Cerebellar nuclear complex (tissue), 1 donor: Measurements from ENCODE around the gene RPS6KA4.
A peak's percentile ranks its signal among the peaks of the same experiment; 100 is the strongest.

Source experiments
- DNase-seq, 2 experiments: peaks; one replicate each; lab custom pipeline; 2025; lab: John Stamatoyannopoulos, UW

RPS6KA4 gene

DNA sequence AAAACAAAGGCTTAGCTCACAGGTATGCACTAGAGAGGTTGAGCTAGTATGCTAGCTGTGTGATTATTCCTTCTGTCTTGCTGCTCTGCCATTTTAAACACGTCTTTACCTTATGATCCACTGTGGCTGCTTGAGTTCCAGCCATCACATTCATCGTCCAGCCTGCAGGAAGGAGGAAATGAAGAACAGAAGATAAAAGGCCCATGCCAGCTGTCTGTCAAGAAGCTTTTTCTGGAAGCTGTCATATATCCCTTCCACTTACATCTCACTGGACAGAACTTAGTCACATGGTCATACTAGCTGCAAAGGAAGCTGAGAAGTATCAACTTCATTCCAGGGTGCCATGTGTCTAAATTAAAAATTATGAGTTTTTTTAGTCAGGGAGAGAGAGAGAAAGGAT is 31.6 kb upstream of the RPS6KA4 start:
- no peak for DNase-seq

DNA sequence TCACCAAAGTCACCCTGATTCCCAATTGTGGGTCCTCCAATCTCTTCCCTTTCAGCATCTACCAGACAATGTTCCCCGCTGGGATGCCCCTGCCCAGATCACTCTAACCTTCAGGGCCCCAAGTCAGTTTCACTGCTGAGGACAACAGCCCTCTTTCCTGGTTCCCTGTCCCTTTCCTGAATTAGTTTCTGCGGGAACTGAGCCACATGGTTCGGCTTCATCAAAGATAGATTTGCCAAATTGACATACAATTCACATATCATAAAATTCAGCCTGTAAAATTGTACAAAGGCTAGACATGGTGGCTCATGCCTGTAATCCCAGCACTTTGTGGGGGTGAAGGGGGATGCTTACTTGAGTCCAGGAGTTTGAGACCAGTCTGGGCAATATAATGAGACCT is 31.0 kb upstream of the RPS6KA4 start:
- DNase-seq, result no peak

DNA sequence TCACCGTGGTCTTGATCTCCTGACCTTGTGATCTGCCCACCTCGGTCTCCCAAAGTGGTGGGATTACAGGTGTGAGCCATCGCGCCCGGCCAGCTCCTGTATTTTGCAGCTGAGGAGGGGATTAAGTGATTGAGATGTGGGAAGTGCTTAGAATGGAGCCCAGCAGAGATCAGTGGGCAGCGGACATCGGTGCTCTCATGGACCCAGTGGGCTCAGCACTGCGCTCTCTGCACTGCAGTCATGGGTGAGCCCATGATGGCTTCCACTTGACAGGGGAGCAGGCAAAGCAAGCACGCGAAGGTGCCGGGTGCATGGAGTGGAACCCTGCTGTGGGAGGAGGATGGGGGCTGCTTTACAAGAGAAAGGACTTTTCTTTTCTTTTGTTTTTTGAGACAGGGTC is 28.1 kb upstream of the RPS6KA4 start:
- no peak for DNase-seq

DNA sequence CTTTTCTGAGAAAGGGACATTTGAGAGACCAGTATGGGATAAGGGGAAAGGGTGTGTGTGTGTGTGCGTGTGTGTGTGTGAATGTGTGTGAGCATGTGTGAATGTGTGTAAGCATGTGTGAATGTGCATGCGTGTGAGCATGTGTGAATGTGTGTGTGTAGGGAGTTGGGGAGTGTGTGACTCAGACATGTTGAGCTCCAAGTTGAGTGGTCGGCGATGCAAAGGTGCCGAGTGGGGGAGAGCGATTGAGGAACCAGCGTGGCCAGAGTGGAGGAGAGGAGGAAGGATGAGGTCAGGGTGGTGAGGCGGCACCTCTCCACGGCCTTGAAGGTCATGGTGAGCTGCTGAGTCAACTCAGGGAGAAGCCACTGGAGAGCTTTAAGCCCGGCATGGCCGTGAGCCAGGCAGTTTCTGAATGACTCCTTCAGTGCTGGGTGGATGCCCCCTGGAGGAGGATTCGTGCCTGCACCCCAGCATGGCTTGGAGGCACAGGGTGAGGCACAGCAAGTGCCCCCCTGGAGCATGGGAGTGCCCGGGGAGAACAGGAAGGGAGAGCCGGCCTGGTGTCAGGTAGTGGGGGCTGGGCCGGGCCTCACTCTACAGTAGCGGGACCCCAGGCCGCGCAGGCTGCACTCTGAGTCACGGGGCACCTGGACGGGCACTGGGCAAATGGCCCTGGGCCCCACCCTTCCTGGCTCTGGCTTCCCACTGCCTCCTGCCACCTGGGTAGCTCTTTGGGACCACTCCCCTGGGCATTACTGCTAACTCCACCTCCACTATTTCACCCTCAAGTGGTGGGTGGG is 27.2 kb upstream of the RPS6KA4 start:
- DNase-seq, result no peak

DNA sequence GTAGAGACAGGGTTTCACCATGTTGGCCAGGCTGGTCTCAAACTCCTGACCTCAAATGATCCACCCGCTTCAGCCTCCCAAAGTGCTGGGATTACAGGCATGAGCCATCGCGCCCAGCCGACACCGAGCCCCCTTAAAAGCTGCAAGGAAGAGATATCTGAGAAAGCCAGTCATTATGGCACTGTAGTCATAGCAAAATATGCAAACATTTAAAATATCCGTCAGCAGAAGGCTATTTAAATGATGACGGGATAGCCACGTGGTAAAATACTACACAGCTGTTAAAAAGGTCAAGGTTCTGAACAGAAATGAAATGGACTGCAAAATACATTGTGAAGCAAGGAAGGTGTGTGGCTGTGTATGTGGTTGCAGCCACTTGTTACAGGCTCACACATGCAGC is 25.4 kb upstream of the RPS6KA4 start:
- no peak for DNase-seq

DNA sequence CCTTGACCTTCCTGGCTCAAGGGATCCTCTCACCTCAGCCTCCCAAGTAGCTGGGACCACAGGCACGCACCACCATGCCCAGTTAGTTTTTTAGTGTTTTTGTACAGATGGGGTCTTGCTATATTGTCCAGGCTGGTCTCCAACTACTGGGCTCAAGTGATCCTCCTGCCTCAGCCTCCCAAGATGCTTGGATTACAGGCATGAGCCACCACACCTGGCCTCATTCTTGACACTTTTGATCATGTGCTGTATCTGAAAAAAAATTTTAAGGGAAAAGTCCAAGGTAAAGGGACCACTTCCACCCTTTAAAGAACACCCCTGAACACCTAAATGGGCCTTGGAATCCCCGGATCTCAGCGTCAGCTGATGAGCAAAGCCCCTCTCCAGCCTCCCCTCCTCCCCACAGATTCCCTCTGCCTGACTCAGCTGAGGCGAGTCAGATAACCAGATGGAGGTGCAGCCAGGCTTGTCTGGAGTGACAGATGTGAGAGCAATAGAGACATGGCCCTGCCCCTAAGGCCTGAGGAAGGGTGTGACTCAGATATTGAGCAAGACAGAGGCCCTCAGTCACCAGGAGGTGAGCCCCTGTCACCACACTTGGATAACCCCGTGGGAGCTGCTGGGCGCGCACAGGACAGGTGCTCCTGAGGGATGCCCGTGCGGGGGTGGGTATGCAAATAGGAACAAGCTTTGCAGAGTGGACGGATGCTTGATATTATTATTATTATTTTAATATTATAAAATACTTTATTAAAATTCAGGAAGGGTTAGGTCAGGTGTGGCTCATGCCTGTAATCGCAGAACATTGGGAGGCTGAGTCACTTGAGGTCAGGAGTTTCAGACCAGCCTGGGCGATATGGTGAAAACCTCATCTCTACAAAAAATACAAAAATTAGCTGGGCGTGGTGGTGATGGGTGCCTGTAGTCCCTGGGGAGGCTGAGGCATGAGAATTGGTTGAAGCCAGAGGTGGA is 23.9 kb upstream of the RPS6KA4 start:
- DNase-seq, result no peak

DNA sequence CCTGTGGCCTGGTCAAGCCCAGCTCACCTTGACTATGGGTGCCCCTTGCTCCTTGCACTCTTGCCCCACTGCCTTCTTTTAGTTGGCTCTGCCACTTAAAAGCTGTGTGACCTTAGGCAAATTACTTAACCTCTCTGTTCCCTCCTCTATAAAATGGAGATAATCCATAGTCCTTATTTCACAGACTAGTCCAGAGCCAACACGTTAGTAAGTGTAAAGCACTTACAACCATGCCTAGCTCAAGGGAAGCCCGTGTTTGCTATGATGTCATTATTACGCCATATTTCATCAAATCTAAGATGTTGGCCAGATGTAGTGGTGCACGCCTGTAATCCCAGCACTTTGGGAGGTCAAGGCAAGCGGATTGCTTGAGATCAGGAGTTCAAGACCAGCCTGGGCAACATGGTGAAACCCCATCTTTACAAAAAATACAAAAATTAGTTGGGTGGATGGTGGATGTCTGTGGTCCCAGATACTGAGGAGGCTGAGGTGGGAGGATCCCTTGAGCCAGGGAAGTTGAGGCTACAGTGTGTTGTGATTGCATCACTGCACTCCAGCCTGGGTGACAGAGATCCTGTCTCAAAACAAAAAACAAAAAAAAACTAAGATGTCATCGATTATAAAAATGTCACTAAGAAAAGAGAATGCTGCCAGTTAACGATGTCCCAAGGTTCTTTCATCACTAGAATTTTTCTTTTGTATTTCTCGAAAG is 21.3 kb upstream of the RPS6KA4 start:
- DNase-seq, result no peak

DNA sequence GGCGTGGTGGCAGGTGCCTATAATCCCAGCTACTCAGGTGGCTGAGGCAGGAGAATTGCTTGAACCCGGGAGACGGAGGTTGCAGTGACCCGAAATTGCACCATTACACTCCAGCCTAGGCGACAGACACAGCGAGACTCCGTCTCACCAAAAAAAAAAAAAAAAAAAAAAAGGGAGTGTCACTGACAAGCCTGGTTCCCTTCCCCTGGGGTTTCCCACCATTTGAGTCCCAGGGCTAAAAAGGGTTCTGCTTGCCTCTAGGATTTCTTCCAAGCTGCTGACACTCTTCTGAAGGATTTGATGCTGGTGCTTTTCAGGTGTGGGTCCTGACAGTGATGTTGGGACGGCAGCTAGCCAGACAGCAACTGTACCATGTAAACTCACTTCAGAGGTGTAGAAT is 20.2 kb upstream of the RPS6KA4 start:
- DNase-seq, result no peak

DNA sequence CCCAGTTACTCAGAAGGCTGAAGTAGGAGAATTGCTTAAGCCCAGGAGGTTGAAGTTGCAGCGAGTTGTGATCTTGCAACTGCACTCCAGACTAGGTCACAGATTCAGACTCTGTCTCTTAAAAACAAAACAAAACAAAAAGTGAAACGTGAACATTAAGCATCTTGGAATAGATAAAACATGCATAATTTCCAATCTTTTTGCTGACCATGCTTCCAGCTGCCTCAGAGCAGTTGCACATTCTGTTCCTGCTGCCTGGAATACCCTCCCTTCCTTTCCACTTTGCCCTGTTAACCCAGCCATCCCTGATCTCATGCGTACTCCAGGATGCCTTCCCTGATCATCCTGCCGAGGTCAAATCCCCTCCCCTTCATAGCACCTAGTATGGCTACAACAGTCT is 19.7 kb upstream of the RPS6KA4 start:
- DNase-seq, result no peak

DNA sequence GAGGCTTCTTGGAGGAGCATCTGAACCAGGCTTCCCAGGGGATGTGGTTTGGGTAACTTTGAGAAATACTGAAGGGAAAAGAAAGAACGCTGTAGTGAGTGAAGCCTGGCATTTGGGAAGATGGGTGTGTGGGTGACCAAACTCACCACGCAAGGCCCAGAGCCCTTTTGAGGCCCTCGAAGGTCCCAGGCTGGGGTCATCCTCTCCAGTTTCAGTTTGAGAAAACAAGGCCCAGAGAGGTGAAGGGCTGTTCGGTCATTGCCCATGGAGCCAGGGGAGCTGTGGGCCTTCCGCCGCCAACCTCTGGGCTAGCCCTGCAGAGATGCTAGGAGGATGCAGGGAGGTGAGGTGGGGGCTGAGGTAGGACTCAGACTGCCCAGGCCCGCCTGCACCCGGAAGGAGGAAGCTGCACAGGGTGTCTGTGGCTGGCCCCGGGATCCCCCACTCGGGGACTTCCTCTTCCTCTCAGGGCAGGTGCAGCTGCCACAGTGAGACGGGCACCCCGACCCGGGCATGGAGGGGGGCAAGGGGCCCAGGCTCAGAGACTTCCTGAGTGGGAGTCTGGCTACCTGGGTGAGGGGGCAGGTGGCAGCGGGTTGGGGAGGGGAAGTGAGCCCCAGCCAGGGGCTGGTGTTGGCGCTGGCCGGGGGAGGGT is 19.1 kb upstream of the RPS6KA4 start, which contains the start of gene CCDC88B:
CCDC88B (plus strand) TSS at position 451 of the 655 bp plus-strand sequence; CDS start at position 514, 63 bp downstream.
- no peak for DNase-seq

DNA sequence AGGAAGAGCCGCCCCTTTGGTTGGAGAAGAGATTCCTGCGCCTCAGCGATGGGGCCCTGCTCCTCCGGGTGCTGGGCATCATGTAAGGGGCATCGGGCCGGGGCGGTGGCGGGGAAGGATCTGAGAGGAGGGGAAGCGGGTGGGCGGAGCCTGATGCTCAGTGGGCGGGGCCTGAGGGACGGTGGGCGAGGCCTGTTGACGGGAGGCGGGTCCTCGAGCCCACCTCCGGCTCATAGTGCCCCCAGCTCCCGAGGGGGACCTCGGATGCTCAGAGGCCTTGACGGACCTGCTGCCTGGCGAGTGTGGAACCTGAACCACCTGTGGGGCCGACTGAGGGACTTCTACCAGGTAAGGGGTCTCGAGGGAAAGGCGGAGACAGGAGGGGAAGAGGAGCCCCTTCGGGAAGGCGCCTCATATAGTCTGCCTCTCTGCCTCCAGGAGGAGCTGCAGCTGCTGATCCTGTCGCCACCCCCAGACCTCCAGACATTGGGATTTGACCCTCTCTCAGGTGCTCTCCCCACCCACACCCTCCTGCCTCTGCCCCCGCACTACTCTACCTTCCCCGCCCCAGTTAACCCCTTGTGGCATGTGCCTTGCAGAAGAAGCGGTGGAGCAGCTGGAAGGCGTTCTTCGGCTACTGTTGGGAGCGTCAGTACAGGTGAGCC is 18.2 kb upstream of the RPS6KA4 start:
- DNase-seq, result no peak

DNA sequence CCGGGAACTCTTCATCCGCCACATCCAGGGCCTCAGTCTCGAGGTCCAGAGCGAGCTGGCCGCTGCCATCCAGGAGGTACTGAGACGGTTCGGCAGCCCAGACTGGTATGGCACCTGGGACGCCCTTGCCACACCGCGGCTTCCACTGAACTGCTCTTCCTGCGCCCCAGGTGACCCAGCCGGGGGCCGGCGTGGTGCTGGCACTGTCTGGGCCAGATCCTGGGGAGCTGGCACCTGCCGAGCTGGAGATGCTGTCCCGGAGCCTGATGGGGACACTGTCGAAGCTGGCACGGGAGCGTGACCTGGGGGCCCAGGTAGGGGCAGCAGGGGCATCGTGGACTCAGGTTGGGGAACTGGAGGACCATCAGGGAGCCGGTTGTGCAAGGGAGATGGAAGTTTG is 17.5 kb upstream of the RPS6KA4 start:
- DNase-seq, result no peak

DNA sequence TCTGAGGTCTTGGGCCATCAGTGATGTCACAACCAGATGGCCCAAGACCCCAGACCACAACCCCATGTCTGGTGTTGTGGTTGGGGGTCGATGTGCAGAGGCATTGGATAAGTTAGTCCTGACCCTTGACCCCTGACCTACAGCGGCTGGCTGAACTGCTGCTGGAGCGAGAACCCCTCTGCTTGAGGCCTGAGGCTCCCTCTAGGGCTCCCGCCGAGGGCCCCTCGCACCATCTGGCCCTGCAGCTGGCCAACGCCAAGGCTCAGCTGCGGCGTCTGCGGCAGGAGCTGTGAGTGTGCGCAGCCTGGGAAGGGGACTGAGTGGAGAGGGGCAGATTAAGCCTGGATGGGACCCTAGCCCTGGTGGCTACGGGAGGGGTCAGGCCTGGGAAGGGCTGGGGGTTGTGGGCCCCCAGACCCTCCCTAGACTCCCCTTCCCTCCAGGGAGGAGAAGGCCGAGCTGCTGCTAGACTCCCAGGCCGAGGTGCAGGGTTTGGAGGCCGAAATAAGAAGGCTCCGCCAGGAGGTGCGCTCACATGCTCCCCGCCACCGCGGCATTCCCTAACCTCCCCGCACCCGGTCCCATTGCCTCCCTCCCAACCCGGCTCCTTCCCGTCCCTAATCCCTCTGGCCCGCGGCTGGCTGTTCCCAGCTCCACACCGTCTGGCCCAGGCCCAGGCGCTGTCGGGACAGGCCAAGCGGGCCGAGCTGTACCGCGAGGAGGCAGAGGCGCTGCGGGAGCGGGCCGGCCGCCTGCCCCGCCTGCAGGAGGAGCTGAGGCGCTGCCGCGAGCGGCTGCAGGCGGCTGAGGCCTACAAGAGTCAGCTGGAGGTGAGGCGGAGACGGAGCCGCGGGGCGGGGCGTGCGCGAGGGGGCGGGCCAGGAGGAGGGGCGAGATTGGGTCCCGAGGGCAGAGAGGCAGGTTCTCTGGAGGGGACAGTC is 16.8 kb upstream of the RPS6KA4 start:
- DNase-seq, result peak in 1 of 2 experiments; percentile 60

DNA sequence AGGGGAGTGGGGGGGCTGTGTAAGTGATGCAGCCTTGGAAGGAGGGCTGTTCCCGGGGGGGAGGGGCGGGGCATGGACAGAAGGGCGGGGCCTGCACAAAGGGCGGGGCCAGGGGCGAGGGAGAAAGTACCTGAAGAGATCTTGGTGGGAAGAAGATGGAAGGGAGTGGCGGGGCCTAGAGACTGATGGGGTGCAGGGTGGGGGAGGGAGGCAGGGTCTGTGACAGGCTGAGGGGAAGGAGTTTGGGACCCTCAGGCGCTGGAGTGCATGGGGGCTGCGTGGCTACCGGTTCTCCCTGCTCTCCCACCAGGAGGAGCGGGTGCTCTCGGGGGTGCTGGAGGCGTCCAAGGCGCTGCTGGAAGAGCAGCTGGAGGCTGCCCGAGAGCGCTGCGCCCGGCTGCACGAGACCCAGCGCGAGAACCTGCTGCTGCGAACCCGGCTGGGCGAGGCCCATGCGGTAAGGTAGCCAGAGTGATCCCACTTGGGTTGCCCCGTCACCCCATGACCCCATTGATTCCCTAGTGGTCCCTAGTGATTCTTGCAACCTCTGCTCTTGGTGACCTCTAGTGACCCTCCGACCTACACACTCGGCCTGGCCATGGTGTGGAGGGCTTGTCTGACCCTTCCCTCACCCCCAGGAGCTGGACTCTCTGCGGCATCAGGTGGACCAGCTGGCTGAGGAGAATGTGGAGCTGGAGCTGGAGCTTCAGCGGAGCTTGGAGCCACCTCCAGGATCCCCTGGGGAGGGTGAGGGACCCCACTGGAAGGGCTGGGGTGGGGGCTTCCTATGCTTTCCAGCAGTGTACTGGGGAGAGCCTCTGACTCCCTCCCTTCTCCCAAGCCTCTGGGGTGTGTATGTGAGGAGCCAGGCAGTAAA is 15.9 kb upstream of the RPS6KA4 start:
- no peak for DNase-seq

DNA sequence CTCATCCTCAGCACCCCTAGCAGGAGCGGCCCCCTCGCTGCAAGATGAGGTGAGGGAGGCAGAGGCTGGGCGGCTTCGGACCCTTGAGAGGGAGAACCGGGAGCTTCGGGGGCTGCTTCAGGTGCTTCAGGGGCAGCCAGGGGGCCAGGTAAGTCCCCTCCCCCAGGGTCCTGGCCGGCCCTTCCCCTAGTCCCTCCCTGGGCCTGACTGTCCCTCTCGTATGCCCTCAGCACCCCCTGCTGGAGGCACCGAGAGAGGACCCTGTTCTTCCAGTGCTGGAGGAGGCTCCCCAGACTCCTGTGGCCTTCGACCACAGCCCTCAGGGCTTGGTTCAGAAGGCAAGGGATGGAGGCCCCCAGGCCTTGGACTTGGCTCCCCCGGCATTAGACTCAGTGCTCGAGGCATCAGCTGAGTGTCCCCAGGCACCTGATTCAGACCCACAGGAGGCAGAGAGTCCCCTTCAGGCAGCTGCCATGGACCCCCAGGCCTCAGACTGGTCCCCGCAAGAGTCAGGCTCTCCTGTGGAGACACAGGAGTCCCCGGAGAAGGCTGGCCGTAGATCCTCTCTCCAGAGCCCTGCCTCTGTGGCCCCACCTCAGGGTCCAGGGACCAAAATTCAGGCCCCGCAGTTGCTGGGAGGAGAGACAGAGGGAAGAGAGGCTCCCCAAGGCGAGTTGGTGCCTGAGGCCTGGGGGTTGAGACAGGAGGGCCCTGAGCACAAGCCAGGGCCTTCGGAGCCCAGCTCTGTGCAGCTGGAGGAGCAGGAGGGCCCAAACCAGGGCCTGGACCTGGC is 15.0 kb upstream of the RPS6KA4 start:
- DNase-seq, result no peak

DNA sequence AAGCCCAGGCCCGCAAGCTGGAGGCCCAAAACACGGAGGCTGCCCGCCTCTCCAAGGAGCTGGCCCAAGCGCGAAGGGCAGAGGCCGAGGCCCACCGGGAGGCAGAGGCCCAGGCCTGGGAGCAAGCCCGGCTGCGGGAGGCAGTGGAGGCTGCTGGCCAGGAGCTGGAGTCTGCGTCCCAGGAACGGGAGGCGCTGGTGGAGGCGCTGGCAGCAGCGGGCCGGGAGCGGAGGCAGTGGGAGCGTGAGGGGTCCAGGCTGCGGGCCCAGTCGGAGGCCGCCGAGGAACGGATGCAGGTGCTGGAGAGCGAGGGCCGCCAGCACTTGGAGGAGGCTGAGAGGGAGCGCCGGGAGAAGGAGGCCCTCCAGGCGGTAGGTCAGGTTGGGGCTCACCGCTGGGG is 14.2 kb upstream of the RPS6KA4 start:
- no peak for DNase-seq

DNA sequence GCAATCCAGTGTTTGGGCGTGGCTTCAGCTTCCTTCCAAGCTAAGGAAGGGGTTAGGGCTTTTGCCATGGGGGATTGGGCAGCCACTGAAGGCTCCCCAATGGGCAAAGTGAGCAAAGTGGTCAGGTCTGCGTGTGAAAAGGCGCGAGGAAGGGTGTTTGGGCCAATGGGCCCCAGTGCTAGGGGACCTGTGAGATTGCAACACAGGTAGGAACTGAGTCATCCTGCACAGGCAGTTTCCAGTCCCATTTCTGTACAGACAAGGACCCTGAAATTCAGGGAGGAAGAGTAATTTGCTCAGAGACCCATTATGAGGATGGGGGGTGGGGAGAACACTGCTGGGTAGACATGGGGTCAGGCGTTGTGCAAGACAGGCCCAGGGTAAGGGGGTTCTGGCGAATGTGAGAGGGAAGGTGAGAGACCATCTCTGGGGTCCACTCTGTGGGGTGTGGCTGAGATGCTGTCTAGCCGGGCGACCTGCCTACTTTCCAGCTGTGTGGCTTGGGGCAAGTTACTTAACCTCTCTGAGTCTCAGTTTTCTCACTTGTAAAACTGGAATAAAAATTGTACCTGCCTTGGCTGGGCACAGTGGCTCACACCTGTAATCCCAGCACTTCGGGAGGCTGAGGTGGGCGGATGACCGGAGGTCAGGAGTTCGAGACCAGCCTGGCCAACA is 11.6 kb upstream of the RPS6KA4 start:
- DNase-seq, result no peak
